ENCODE results near the gene CSF2.

CSF2 gene

GRCh38 chr5:132054697-132055440, 18.7 kb upstream of the CSF2 start:
- DNase-seq (no peak), ATAC-seq (no peak)

- DNase-seq (no peak), ATAC-seq (no peak)
Measured at GRCh38 chr5:132055441-132055807, 18.2 kb upstream of the CSF2 start.

GRCh38 chr5:132055808-132056609, 17.6 kb upstream of the CSF2 start:
- DNase-seq (peak; percentile 59), ATAC-seq (peak; percentile 65)

GRCh38 chr5:132056610-132057497, 16.7 kb upstream of the CSF2 start:
- no peak for ATAC-seq
- no peak for DNase-seq

- no peak for ATAC-seq
- no peak for DNase-seq
Measured at GRCh38 chr5:132057498-132058255, 15.9 kb upstream of the CSF2 start.

- no peak for ATAC-seq
- no peak for DNase-seq
Measured at GRCh38 chr5:132058646-132059042, 14.9 kb upstream of the CSF2 start.

- peak; percentile 45 for DNase-seq
Measured at GRCh38 chr5:132059043-132059695, 14.4 kb upstream of the CSF2 start.

GRCh38 chr5:132059696-132060500, 13.7 kb upstream of the CSF2 start:
- ATAC-seq, result no peak
- no peak for DNase-seq

More at GRCh38 chr5:132059043-132059695, 14.4 kb upstream of the CSF2 start:
- peak; percentile 20 for ATAC-seq

GRCh38 chr5:132060501-132061161, 13.0 kb upstream of the CSF2 start, which contains the start of gene IL3:
Gene IL3 (plus strand): TSS chr5:132060655. CDS start chr5:132060707, 52 bp downstream.
- ATAC-seq (no peak), DNase-seq (peak; percentile 30)

- ATAC-seq (peak; percentile 47), DNase-seq (peak; percentile 95)
Measured at GRCh38 chr5:132063090-132063911, 10.3 kb upstream of the CSF2 start.

- ATAC-seq (no peak), DNase-seq (no peak)
Measured at GRCh38 chr5:132064140-132064539, 9.4 kb upstream of the CSF2 start.

GRCh38 chr5:132064738-132065331, 8.8 kb upstream of the CSF2 start:
- DNase-seq (peak; percentile 90), ATAC-seq (peak; percentile 61)

- DNase-seq, result peak; percentile 75
Measured at GRCh38 chr5:132065351-132065937, 8.1 kb upstream of the CSF2 start.

GRCh38 chr5:132065951-132066701, 7.5 kb upstream of the CSF2 start:
- ATAC-seq (no peak), DNase-seq (peak; percentile 9)

More at GRCh38 chr5:132065351-132065937, 8.1 kb upstream of the CSF2 start:
- peak; percentile 60 for ATAC-seq

GRCh38 chr5:132066871-132067270, 6.7 kb upstream of the CSF2 start:
- ATAC-seq, result no peak
- no peak for DNase-seq

GRCh38 chr5:132067451-132067850, 6.1 kb upstream of the CSF2 start:
- DNase-seq (no peak), ATAC-seq (no peak)
